ENCODE data around the gene CYTH3.

DNA sequence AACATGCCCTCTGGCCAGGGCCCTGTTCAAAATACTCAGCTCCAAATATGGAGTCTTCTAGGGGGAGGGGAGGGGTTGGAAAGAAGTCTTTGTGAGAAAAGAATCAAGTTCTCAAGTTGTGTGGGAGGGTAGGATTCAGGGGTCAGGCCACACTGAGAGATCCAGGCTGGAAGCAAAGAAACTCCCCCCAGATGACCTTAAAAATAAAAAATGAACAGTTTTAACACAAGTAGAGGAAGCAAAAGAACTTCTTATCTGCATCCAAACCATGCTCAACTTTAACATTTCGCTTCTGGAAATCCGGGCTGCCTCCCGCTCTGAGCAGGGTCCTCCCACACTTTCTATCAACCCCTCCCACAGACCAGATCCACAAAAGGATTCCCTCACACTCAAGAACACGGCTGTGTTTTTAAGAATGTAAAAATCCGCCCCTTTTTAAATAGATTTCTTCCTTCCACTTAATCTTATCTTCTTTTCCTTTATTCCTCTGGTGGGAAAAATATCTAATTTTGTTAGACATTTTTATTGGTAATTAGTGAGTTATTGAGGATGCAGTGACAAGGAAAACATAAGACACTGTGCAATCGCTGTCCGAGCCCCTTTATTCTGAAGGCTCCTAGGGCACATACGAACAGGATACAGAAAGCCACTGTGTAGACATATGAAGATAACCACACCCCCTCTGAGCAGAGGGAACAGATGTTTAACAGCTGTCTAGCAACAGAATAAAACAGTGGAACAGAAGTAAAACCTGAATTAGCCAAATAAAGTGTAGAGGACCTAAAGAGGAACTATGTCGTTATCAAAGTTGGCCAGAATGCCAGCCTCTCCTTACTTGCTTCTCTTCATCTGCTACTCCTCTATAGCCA is 43.8 kb downstream of the CYTH3 start:
- TF ChIP-seq EZH2 (IDR thresholded peaks at IDR 0.05; ENCODE audit: low read length), result no peak
- TF ChIP-seq, protein P1, sequence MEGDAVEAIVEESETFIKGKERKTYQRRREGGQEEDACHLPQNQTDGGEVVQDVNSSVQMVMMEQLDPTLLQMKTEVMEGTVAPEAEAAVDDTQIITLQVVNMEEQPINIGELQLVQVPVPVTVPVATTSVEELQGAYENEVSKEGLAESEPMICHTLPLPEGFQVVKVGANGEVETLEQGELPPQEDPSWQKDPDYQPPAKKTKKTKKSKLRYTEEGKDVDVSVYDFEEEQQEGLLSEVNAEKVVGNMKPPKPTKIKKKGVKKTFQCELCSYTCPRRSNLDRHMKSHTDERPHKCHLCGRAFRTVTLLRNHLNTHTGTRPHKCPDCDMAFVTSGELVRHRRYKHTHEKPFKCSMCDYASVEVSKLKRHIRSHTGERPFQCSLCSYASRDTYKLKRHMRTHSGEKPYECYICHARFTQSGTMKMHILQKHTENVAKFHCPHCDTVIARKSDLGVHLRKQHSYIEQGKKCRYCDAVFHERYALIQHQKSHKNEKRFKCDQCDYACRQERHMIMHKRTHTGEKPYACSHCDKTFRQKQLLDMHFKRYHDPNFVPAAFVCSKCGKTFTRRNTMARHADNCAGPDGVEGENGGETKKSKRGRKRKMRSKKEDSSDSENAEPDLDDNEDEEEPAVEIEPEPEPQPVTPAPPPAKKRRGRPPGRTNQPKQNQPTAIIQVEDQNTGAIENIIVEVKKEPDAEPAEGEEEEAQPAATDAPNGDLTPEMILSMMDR (optimal IDR thresholded peaks at IDR 0.05 in 1 of 3, IDR thresholded peaks at IDR 0.05 in 1 of 3, conservative IDR thresholded peaks at IDR 0.05 in 1 of 3; ENCODE audit: extremely low read depth in 1 of 3, insufficient read depth in 2 of 3, low read length in 3 of 3), result no peak
